ENCODE measurements around the gene CENPS.
"Not testable (repeated sequence)": the region's sequence is repeated elsewhere in the genome, so short reads cannot be mapped to it uniquely, and the experiment has no call there.

CENPS gene

DNA sequence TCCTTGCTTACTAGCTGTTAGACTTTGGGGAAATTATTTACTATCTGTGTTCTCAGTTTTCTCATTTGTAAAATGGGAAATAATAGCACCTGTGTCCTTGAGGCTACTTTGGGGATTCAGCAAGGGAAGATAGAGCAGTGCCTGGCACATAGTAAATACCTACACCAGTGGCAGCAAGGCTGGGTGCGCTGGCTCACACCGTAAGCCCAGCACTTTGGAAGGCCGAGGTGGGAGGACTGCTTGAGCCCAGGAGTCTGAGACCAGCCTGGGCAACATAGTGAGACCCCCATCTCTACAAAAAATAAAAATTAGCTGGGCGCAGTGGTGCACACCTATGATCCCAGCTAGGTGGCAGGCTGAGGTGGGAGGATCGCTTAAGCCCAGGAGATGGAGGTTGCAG is 8.6 kb upstream of the CENPS start:
- no peak for DNase-seq

DNA sequence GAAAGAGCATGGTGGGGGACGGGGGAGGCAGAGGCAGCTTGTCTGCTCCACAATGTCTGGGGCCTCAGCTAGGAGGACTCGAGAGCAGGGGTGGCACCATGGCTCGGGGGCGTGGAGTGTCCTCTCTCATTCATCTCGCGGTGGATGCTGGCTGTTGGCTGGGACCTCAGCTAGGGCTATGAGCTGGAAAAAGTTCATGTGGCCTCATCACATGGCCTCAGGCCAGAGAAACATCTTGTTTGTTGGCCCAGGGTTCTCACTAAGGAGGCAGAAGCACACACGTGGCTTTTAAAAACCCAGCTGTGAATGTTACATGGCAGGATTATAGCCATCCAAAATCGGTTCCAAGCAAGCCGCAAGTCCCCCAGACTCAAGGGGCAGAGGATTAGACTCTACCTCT is 6.2 kb upstream of the CENPS start:
- DNase-seq, result no peak

DNA sequence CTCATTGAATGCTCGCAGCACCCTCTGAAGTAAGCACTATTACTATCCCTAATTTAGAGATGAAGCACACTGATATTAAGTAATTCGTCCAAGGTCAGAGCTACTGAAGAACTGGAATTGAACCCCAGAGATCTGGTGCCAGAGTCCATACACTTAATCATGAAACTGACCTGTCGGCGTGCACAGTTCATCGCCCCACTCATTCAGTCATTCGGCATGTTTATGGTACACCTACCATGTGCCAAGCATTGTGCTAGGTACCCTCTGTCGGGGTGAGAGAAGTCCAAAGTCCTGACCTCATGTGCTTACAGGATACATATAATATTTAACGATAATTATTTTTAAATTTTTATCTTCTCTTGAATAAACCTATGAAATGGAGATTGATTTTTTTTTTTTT is 5.6 kb upstream of the CENPS start:
- DNase-seq, result no peak

DNA sequence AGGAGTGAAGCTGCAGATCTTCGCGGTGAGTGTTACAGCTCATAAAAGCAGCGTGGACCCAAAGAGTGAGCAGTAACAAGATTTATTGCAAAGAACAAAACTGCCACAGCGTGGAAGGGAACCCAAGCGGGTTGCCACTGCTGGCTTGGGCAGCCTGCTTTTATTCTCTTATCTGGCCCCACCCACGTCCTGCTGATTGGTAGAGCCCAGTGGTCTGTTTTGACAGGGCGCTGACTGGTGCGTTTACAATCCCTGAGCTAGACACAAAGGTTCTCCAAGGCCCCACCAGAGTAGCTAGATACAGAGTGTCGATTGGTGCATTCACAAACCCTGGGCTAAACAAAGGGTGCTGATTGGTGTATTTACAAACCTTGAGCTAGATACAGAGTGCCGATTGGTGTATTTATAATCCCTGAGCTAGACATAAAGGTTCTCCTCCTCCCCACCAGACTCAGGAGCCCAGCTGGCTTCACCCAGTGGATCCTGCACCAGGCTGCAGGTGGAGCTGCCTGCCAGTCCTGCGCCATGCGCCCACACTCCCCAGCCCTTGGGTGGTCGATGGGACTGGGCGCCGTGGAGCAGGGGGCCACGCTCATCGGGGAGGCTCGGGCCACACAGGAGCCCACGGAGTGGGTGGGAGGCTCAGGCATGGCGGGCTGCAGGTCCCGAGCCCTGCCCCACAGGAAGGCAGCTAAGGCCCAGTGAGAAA is 4.3 kb upstream of the CENPS start:
- not testable (repeated sequence) for DNase-seq

DNA sequence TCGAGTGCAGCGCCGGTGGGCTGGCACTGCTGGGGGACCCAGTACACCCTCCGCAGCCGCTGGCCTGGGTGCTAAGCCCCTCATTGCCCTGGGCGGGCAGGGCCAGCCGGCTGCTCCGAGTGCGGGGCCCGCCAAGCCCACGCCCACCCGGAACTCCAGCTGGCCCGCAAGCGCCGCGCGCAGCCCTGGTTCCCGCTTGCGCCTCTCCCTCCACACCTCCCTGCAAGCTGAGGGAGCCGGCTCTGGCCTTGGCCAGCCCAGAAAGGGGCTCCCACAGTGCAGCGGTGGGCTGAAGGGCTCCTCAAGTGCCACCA is 3.7 kb upstream of the CENPS start:
- DNase-seq, result not testable (repeated sequence)

DNA sequence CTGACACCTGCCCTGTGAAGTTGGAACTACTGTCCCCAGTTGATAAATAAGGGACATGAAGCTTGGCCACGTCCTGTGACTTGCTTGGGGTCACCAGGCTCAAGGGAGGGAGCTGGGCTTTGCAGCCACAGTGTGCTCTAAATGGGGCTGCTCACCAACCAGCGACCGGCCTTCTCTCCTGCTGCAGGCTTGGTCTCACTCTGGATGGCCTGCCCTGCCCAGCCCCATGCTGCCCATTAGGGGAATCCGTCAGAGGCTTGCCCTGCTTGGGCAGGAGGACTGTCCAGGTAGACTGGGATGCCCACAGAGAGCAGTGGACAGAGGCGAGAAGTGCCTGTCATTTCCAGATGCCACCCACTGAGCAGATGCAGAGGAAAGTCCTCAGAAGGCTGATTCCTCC is 1.2 kb upstream of the CENPS start:
- DNase-seq, result no peak

DNA sequence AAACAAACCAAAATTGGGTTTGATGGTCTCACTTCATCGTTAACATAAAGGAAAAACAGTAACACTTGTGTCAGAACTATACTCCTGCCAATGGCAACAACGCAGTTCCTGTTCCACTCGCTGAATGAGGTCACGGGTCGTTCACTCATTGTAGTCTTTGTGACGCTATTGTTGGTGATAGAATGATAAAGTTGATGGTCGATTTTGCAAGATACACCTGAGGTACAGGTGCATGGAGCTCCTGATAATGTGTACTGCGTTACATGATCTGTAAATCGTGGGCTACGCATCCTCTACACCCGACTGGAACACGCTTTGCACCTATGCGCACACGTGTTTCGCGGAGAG is 391 bp upstream of the CENPS start:
- no peak for DNase-seq

DNA sequence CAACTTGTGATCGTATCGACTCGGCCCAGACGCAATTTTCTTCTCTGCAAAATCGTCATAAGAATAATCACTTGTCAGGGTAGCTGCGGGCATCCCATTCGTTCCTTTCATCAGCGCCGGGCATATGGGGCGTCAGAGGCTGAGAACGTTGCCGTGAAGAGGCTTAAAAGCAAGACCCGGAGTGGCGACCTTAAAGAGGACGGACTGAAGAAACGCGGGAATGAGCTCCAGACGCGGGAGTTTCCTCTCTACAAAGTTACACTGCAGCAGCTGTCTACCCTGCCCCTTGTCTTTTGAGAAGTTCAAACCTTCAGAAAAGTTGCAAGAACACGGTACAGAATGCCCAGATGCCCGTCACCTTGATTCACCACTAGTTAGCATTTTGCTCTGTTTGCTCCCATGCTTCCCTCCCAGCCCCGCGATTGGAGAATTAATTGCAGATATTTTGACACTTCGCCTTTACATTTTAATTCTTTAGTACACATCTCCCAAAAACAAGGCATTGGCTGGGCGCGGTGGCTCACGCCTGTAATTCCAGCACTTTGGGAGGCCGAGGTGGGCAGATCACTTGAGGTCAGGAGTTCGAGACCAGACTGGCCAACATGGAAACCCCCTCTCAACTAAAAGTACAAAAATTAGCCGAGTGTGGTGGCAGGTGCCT is 967 bp downstream of the CENPS start:
- DNase-seq, result no peak

DNA sequence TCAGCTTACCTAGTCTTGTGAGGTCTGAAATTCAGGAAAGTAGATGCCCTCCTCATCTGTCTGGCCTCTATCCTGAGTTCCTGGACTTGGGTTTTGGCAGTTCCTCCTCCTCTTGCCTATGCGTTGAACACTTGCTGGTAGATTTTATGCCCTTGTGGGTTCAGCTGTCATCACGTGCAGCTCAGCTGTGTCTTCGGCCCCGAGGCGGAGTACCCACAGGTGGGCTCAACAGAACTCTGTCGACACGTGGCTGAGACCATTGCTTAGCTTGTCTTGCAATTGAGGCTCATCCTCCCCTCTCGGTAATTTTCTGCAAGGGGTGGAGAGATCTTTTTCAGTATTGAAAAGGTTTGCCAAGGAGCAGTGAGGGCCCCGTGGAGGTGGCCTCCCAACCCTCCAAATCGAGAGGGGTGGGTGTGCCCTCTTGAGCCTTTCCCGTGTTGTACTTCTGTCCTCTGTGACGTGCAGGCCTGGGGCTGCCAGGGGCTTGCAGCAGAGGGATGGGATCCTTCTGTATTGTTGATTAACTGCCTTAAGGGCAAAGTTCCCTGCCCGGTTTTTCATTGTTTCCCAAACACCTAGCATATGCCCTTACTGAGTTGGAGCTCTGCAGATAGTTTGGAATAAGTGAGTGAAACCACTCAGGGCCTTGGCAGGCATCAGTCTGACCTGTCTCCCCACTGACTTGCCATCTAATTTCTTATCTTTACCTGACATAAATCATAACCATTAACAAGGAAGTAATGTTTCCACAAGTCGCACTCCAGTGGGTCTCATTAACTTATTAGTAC is 2.9 kb downstream of the CENPS start:
- no peak for DNase-seq

DNA sequence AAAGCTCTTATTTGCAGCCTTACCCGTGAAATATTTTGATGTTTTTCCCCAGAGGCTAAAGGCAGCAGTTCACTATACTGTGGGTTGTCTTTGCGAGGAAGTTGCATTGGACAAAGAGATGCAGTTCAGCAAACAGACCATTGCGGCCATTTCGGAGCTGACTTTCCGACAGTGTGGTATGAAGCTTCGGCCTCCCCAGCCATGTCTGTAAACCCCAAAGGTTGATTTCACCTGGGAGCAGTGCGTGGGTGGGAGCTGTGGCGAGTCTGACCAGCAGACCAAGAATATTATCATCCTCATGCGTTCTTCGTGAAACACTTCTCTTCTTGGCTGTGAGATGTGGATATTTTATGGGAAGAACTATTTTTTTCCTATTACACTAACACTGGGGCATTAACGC is 3.6 kb downstream of the CENPS start:
- no peak for DNase-seq

DNA sequence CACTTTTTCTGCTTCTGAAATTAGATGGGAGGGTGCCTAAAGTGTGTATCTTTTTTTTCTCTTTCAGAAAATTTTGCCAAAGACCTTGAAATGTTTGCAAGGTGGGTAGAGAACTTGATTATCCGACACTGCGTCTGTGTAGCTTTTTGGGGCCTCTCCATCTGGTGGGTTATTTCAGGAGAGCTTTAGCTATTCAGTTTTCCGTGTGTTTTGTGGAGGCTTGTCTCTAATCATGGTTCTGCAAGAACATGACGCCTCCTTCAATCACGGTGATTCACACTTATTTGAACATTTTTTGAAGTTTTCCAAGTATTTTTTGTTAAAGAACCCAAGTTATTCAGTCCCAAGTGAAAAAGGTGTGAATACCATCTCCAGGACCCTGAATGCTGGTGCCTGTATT is 4.4 kb downstream of the CENPS start:
- no peak for DNase-seq

DNA sequence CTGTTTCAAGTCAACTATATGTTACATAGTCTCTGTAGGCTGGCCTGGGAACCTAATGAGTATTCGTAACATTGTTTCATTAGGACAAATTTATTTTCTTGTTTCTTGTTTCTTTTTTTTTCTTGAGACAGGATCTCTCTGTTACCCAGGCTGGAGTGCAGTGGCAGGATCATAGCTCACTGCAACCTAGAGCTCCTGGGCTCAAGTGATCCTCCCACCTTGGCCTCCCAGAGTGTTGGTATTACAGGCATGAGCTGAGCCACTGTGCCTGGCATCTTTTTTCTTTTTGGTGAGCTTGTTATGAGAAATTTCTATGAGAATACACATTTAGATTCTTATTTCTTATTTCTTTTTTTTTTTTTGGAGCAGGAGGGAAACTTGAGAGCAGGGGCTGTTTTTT is 6.8 kb downstream of the CENPS start:
- DNase-seq, result no peak

DNA sequence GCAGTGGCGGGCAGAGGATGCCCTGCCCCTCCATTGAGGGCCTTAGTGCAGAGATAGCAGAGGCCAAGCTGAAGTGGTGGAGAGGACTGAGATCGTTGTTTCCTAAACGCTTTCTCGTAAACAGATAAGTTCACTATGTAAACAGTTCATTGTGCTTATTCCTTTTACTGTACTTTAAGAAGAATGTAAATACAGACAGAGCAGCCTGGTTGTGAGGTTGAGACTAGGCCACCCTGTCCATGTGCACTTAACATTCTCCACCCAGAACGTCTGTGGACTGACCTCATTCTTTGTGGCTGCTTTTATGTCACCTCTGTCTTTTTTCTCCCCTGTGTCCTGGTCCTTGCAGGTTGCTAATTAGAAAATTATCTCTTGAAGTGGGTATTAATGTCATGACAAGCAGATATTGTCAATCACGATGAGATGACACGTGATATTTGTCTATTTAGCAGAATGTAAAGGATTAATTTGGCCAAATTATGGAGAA is 8.5 kb downstream of the CENPS start:
- no peak for DNase-seq

DNA sequence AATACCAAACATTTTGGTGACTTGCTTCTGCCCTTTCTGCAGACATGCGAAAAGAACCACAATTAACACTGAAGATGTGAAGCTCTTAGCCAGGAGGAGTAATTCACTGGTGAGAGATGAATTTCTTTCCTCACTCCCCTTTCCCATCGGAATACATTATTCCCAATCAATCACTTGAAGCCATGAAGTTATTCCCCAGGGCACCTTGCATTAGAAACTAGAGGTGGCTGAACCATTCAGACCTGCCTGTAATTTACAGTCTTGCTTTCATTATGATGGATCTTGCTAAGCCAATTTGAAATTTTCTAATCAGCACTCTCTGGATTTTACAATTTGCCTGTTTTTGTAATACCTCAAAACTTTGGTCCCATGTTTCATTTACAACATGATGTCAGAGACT is 10.1 kb downstream of the CENPS start:
- no peak for DNase-seq

DNA sequence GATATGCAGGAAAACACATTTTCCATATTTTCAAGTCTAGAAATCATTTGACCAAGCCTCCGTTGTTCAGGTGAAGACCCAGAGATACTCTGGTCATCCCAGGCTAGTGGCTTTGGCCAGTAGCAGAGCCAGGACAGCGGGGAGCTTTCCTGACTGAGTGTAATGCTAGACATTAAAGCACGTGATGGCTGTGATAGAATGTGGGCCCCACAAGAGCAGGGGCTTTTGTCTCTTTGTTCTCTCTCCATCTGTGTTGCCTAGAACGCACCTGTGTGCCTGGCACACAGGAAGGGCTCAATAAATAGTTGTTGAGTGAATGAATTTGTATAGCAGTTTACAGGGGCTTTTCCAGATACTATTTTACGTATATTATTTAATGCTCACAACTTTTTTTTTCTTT is 10.6 kb downstream of the CENPS start:
- no peak for DNase-seq

DNA sequence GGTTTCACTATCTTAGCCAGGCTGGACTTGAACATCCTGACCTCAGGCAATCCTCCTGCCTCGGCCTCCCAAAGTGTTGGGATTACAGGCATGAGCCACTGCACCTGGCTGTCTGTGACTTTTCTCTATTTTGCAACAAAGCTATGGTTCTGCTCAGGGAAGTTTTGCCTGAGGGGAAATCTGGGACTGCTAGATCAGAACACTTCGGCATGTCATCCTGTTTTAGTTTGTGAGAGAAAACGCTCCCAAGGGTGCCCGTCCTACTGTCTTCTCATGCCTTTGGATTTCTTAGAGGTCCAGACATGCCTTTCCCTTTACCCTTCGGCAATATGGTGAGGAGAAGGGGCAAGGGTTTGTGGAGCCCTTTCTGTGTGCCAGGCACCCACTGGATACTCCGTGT is 14.0 kb downstream of the CENPS start:
- DNase-seq, result no peak

DNA sequence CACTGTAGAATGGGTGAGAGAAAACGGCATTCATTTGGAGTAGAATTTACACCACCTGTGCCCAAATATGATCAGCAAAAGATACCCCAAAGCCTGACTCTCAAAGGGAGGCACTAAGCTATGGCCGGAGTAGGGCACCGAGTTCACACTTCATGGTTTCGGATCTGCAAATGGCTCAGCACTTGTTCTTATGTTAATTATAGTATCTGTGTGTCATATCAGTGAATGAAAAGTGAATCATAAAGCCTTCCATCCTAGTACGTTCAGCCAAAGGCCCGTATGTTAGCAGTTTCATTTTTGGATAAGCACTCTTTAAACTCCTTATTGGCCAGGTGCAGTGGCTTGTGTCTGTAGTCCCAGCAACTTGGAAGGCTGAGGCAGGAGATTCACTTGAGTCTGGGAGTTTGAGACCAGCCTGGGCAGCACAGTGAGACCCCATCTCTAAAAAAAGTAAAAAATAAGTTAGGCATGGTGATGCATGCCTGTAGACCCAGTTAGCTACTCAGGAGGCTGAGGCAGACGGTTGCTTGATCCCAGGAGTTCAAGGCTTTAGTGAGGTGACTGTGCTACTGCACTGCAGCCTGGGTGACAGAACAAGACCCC is 14.7 kb downstream of the CENPS start:
- DNase-seq, result no peak

DNA sequence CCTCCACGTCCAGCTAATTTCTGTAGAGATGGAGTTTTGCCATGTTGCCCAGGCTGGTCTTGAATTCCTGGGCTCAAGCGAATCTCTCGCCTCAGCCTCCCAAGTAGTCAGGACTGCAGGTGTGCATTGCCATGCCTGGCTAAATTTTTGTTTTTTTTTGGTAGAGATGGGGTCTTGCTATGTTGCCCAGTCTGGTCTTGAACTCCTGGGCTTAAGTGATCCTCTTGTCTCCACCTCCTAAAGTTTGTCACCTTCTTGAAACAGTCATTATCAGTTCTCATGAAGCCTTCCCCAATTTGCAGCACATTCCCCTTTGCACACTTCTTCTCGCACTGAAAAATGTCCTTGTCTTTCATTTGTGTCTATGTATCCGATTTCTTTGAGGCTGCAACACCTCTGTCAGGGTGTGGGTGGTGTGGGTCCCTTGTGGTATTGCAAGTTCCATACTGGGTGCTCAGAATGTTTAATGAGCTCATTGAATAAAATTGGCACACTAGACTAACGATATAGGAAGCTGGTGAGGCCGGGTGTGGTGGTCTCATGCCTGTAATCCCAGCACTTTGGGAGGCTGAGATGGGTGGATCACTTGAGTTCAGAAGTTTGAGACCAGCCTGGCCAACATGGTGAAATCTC is 16.7 kb downstream of the CENPS start:
- DNase-seq, result no peak

DNA sequence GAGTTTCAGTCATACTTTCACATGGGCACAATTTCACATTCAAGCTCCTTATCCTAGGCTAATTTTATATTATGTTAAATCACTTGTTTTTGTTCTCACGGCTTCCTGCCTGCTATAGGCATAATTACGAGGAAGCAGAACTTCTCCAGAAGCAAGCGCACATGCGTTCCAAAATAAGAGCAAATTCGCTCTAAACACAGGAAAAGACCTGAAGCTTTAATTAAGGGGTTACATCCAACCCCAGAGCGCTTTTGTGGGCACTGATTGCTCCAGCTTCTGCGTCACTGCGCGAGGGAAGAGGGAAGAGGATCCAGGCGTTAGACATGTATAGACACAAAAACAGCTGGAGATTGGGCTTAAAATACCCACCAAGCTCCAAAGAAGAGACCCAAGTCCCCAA is 19.5 kb downstream of the CENPS start, which contains the start of gene CORT:
TSS of gene CORT (plus strand) at position 281 of the 400 bp plus-strand sequence. CDS start 193 bp downstream, outside the sequence.
- DNase-seq, result no peak

DNA sequence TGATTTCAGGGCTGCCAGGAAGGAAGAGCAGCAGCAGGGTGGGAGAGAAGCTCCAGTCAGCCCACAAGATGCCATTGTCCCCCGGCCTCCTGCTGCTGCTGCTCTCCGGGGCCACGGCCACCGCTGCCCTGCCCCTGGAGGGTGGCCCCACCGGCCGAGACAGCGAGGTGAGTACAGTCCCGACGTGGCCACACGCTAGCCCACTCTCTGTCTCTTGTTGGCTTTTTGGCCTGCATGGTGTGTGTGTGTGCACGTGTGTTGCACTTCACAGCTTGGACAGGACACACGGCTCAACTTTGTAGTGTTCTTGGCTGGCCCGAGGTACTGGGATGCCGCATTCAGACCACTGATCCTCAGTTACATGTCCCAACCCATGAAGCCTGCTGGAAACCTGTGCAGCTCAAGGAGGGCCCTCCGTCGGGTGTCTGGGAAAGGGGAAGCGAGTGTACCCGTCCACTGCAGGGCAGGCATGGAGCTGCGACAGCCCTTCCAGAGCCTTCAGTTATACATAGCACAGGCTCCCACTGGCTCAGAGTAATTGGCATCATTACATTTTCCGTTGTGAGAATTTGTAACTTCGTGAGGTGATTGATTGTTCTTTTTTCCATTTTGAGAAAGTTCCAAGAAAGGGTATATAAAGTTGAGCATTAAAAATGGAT is 20.1 kb downstream of the CENPS start:
- no peak for DNase-seq

DNA sequence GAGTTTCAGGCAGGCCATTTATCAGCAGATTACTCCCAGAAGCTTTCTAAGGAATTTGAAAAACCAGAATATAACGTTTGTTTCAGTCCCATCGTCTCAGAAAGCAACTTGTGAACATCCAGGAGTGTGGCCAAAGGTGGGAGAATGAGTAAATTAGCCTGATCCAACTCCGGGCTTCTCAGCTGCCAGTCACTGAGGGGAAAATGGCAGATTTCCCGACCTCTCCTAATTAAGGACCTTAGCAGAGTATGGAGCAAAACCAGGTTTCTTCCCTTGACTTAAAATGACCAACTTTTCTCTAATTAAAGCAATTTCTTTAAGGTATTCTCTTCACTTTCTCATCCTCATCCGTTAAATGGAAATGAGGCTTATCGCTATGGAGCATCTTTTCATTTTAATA is 20.6 kb downstream of the CENPS start:
- no peak for DNase-seq

DNA sequence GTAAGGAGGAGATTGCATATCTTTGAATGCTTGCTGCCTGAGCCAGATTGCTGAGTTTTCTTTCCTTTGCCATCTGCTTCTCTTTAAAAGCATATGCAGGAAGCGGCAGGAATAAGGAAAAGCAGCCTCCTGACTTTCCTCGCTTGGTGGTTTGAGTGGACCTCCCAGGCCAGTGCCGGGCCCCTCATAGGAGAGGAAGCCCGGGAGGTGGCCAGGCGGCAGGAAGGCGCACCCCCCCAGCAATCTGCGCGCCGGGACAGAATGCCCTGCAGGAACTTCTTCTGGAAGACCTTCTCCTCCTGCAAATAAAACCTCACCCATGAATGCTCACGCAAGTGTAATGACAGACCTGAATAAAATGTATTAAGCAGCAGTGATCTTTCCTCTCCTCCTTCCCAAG is 21.1 kb downstream of the CENPS start:
- DNase-seq, result no peak

DNA sequence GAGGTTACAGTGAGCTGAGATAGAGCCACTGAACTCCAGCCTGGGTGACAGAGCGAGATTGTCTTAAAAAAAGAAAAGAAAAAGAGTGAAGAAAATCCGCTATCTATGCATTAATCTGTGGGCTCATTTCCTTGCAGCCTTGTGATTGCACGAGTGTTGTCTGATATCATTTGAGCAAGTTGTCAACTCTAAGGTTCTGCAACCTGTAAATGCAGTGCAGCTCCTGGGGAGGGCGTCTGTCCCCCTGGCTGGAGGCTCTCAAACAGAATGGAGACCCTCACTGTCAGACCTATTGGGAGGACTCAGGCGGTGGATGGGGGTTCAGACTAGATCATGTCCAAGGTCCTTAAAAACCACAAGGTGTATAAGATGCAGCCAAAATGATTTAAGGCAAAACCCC is 25.8 kb downstream of the CENPS start:
- no peak for DNase-seq

Data from GOT3 (cell line).